Mucosa of rectum (tissue), 2 donors: Measurements from ENCODE around the gene SMOC2.

Source experiments
- H3K27ac ChIP-seq, 2 donors: one replicate each; pipeline ENCODE4 v1.7.0; 2013; ENCODE audit warnings: inconsistent platforms in 2 of 2, low read depth in 2 of 2, low read length in 2 of 2
- H3K27me3 ChIP-seq, 2 donors: one replicate each; pipeline ENCODE4 v1.7.0; 2013; ENCODE audit warnings: low read length in 2 of 2; ENCODE audit not compliant: control insufficient read depth in 2 of 2, insufficient read depth in 2 of 2
- H3K36me3 ChIP-seq, 2 donors: one replicate each; pipeline ENCODE4 v1.7.0; 2013; ENCODE audit warnings: low read length in 2 of 2; ENCODE audit not compliant: control insufficient read depth in 2 of 2, insufficient read depth in 2 of 2
- H3K4me1 ChIP-seq, 2 donors: one replicate each; pipeline ENCODE4 v1.7.0; 2013; ENCODE audit warnings: low read length in 2 of 2, mild to moderate bottlenecking in 1 of 2; ENCODE audit not compliant: control insufficient read depth in 2 of 2, insufficient read depth in 2 of 2
- H3K4me3 ChIP-seq, 2 donors: one replicate each; pipeline ENCODE4 v1.7.0; 2013; ENCODE audit warnings: low read length in 2 of 2
- H3K9ac ChIP-seq, 2 donors: one replicate each; pipeline ENCODE4 v1.7.0; 2013; ENCODE audit warnings: low read length in 2 of 2, low read depth in 1 of 2, mild to moderate bottlenecking in 1 of 2
- H3K9me3 ChIP-seq, 2 donors: one replicate each; pipeline ENCODE4 v1.7.0; 2013; ENCODE audit warnings: low read length in 2 of 2; ENCODE audit not compliant: control insufficient read depth in 2 of 2
- donor health status: healthy.
- donor health status: Normal muscosa, but diverticular disease.

The SMOC2 gene

DNA sequence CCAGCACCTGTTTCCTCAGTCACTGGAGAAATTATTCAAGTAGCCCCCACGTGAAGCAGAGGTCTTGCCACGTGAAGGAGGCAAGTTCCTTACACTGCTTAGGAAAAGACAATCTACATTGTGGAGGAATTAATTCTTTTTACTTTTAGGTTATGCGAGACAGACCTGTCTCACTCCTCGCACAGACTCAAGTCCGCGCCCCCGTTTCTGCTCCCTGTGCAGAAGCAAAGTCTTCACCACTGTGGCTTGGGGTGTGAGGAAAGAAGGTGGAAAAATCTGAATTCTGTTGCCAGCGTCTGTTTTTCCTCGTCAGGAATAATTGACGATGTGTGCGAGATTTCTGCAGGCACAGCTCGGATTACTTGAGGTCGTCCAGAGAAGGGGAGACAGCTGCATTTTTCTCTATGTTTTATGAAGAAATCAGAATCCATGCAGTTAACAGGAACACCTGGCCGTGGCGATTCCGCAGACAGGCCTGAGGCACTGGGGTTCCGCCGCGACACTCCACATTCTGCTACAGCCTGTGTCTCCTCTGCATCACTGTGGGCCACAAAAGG lies 185.1 kb downstream of the SMOC2 start:
- Histone ChIP-seq H3K36me3 (no peaks in the 10 kb centered on the region), H3K9ac (no peak overlapping the region), H3K27me3 (no peaks in the 10 kb centered on the region), H3K4me3 (no peak overlapping the region), H3K9me3 (no peaks in the 10 kb centered on the region), H3K4me1 (no peaks in the 10 kb centered on the region), H3K27ac (no peak overlapping the region)

DNA sequence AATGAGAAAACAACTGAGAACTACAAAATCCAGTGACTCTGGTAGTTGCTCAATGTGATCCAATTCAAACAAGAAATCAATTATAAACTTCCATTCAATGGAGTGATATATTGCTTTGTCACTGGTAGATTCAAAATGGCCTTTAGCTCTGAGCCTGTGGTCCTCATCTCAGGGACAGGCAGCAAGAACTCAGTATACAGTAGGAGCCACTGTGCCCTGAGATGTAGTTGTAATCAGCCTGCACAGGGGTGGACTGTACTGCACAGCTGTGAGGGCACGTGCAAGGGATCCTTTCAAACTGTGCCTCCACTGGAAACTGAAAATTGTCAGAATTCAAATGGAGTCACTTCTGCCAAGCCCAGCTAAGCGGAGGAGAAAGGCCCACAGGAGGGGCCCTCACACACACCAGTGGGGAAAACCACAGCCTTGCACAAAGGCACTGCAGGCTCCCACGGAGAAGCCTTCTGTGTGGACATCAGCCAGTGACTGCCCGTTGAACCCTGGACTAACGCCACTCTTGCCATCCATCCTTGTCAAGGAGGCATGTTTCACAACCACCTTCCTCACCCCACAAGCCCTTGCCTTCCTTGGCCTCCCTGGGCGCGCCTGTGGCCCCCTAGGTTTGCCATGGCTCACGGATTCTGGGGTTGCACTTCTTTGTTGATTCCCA lies 186.7 kb downstream of the SMOC2 start:
- Histone ChIP-seq H3K36me3 (no peaks in the 10 kb centered on the region), H3K4me3 (no peak overlapping the region), H3K9me3 (no peaks in the 10 kb centered on the region), H3K9ac (no peak overlapping the region), H3K27me3 (no peaks in the 10 kb centered on the region), H3K27ac (no peak overlapping the region), H3K4me1 (no peaks in the 10 kb centered on the region)

DNA sequence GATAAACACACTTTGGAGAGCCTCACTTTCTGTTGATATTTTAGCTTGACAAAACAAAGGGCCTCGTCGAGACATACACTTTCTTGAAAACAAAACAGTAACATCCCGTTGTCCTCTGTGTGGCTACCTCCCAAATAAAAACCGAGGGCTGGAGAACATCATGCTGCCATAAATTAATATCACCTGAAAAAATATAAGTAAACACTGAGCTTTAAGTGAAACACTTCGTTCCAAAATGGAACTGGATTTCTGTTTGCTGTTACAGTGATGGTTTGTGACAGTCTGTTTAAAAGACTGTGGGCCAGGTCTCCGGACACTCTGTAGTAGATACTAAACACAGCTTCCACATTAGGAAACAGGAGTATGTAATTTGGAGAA lies 187.2 kb downstream of the SMOC2 start:
- H3K9me3 ChIP-seq: no peaks in the 10 kb centered on the region
- H3K27me3 ChIP-seq: no peaks in the 10 kb centered on the region
- no peak overlapping the region for H3K4me3 ChIP-seq
- no peaks in the 10 kb centered on the region for H3K36me3 ChIP-seq
- no peak overlapping the region for H3K27ac ChIP-seq
- H3K9ac ChIP-seq: no peak overlapping the region
- H3K4me1 ChIP-seq: no peaks in the 10 kb centered on the region

DNA sequence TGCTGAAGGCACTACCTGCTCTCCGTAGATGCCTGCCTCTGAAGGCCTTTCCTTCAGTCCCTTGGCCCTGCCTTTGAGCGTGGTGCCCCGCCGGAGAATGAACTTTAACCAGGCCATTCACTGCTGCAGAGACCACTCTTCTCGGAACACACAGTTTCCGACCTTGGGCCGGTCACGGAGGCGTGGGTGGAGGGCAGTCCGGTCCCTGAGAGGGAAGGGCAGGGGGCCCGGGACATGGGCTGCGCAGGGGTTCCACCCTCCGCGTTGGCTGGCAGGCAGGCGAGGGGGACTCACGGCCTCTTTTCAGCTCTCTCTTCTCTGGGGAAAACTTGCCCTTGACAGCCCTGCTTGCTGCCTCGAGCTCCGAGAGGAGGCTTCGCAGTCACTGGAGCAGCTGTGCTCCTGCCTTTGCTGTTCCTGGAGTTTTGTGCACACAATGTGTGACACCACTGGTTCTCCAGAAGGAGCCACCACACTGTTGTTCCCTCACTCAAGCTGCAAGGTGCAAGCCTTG lies 187.8 kb downstream of the SMOC2 start:
- Histone ChIP-seq H3K9me3 (no peaks in the 10 kb centered on the region), H3K27me3 (no peaks in the 10 kb centered on the region), H3K36me3 (no peaks in the 10 kb centered on the region), H3K27ac (no peak overlapping the region), H3K4me3 (no peak overlapping the region), H3K9ac (no peak overlapping the region), H3K4me1 (no peaks in the 10 kb centered on the region)

DNA sequence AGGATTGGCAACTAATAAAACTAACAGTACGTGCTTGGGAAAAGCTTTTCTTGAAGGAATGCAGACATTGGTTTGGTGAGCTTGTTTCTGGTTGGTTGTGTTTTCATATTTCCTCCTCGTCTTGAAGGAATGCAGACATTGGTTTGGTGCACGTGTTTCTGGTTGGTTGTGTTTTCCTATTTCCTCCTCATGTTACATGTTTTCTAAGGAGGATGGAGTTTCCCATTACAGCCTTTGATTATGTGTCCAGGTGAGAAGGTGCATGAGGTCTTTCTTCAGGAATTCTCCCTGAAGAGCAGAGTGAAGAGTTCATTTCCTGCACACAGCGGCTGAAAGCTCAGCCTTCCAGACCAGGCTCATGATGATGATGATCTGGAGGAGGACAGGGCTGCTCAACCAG lies 190.6 kb downstream of the SMOC2 start:
- Histone ChIP-seq H3K27ac (no peak overlapping the region), H3K36me3 (no peaks in the 10 kb centered on the region), H3K4me1 (no peaks in the 10 kb centered on the region), H3K4me3 (no peak overlapping the region), H3K9me3 (no peaks in the 10 kb centered on the region), H3K27me3 (no peaks in the 10 kb centered on the region), H3K9ac (no peak overlapping the region)

DNA sequence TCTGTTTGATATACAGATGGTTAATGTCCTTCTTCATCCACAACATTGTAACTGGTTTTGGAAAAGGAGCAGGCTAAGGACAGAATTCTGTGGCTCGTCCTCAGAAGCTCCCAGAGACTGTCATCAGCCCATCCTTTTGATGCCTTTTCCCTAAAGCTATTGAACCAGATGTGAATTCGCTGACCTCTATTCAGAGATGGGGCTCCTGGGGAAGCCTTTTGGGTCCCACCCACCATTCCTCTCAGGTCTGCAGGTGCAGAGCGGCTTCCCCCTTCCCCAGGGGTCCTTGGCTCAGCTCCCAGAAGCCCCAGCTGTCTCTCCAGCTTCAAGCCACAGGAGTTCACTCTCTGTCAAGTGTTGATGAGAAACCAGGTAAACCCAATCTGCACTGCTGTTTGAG lies 191.7 kb downstream of the SMOC2 start:
- Histone ChIP-seq H3K36me3 (no peaks in the 10 kb centered on the region), H3K9me3 (no peaks in the 10 kb centered on the region), H3K27me3 (no peaks in the 10 kb centered on the region), H3K4me1 (no peaks in the 10 kb centered on the region), H3K27ac (no peak overlapping the region), H3K4me3 (no peak overlapping the region), H3K9ac (no peak overlapping the region)

DNA sequence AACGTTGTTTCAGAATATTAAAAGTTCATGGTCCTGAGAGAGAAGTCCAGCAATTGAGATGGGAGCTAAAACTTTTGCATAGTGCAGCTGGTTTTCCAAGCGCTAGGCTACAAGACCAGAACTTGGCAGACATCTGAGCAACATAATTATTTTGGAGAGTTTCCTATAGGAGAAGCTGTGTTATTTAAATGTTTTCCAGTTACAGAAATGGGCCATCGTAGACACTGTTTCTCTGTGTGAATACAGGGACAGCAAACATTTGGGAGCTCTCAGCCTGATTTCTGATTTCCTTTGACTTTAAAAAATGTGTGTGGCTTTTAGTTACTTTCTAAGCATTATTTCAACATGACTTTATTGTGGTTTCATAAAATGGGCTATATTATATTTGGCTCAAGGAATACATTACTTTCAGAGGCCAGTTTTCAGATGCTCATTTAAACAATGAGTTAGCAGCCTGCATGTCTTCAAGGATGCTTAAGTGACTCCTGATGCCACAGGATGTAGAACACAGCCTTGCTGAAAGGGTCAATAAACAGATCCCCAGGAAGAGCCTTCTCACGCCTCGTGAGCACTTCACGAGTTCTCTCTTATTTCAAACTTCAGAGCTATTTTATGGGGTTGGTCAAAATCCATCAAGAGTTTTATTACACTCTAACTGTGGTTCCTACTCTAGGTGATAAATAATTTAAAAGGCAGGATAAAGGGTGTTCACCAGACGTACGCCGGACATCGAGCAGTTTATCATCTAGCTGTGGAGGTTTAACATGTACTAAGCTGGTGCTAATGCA lies 193.8 kb downstream of the SMOC2 start:
- H3K36me3 ChIP-seq: no peaks in the 10 kb centered on the region
- no peaks in the 10 kb centered on the region for H3K27me3 ChIP-seq
- no peak overlapping the region for H3K4me3 ChIP-seq
- H3K9me3 ChIP-seq: no peaks in the 10 kb centered on the region
- H3K4me1 ChIP-seq: no peaks in the 10 kb centered on the region
- no peak overlapping the region for H3K27ac ChIP-seq
- H3K9ac ChIP-seq: no peak overlapping the region

DNA sequence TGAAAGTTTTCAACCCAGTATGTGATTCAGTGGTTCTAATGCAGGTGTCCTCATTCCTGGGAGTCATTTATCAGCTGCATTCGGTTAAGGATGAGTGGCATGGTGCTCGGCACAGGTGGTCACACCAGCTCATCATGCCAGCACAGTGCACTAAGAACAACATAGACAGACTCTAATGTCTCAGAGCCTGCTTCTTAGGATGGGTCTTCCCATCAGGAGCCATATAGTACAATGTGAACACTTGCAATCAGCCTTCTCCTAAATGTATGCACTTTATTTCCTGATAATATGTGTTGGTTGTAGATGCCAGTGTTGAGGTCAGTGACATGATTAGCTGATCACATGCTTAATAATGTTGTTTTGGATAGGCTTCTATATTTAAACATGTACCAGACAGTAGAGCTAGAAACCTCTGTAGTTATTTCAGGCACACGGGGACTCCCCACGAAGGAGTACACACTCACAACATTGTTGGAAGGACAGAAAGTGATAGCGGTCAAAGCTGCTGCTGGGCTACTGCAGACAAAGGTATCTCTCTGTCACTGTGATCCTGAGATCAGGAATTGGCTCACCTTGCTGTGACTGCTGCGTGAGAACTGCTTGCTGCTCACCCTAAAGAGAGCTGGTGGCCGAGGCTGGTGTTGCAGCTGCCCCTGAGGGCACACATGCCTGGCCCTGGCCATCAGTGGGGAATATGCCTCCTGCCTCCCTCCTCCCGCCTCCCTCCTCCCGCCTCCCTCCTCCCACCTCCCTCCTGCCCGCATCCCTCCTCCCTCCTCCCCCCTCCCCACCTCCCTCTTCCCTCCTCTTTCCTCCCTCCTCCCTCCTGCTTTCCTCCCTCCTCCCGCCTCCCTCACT lies 195.4 kb downstream of the SMOC2 start:
- H3K27me3 ChIP-seq: no peaks in the 10 kb centered on the region
- H3K4me1 ChIP-seq: no peaks in the 10 kb centered on the region
- H3K9ac ChIP-seq: no peak overlapping the region
- no peaks in the 10 kb centered on the region for H3K9me3 ChIP-seq
- H3K4me3 ChIP-seq: no peak overlapping the region
- H3K36me3 ChIP-seq: no peaks in the 10 kb centered on the region
- no peak overlapping the region for H3K27ac ChIP-seq

DNA sequence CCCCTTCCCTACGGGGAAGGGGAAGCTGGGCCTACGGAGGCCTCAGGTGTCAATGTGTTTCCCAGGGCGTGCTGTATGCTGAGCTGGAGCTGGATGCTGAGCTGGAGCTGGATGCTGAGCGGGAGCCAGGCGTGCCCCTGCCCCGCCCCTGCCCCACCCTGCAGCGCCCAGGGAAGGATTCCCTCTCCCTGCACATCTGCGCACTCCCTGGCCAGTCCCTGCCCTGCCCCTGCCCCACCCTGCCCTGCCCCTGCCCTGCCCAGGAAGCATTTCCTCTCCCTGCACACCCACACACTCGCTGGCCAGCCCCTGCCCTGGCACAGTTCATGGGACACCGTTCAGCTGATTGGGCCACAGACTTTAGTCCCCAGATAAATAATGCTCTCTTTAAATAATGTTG lies 196.8 kb downstream of the SMOC2 start:
- Histone ChIP-seq H3K27me3 (no peaks in the 10 kb centered on the region), H3K9ac (no peak overlapping the region), H3K4me1 (no peaks in the 10 kb centered on the region), H3K9me3 (no peaks in the 10 kb centered on the region), H3K36me3 (no peaks in the 10 kb centered on the region), H3K27ac (no peak overlapping the region), H3K4me3 (no peak overlapping the region)
